GM12878 (cell line): ENCODE data around the gene SETBP1. TPM values are rescaled to one million over a fixed set of nuclear protein-coding genes. Genes with fewer than 3 reads are reported as not detected.

Experiments
- ATAC-seq: fragments of 200-7000 bp; cut with Tn5 transposase; 3 replicates; pipeline ENCODE4 v1.9.1; 2020; ENCODE audit warnings: mild to moderate bottlenecking, moderate library complexity
- BruUV-seq: library from RNA; stranded (reverse); fragments of 400-500 nt; replicated peaks from 2 replicates; lab custom pipeline; 2021; lab: Mats Ljungman, UMichigan
- CTCF ChIA-PET: fragments of 300-600 bp; sonication (Branson Sonifier 250); formaldehyde crosslinking; extraction: SDS; loops from one replicate; lab custom pipeline; 2021; ENCODE audit warnings: inconsistent platforms; lab: Yijun Ruan, JAX
- POLR2A ChIA-PET: fragments of 350-600 bp; formaldehyde crosslinking; extraction: SDS; loops from one replicate; lab custom pipeline; 2021; ENCODE audit warnings: inconsistent platforms; lab: Charles Lee
- RAD21 ChIA-PET: fragments of 300-600 bp; sonication (Branson Sonifier 250); formaldehyde crosslinking; loops from one replicate; lab custom pipeline; 2023; ENCODE audit warnings: antibody characterized with exemption; ENCODE audit not compliant: unreplicated experiment; lab: Charles Lee
- SMC1A ChIA-PET: fragments of 300-600 bp; sonication (Branson Sonifier 250); formaldehyde crosslinking; loops from one replicate; lab custom pipeline; 2023; ENCODE audit not compliant: unreplicated experiment, uncharacterized antibody; lab: Charles Lee
- DNase-seq: peaks from one replicate; pipeline ENCODE4 v3.0.0-alpha.2; 2011; ENCODE audit warnings: low read depth, low spot score
- FAIRE-seq: peaks from 3 replicates; lab custom pipeline; 2011; peaks lifted over from hg19 to GRCh38; lab: Jason Lieb, UNC
- H2AFZ ChIP-seq: 2 replicates; pipeline ENCODE4 v1.6.0; 2011; ENCODE audit warnings: low read depth, low read length, control low read depth; ENCODE audit not compliant: control insufficient read depth
- H3K27ac ChIP-seq: 2 replicates; pipeline ENCODE4 v1.5.1; 2011; ENCODE audit warnings: control low read depth; ENCODE audit not compliant: control insufficient read depth, insufficient read depth
- H3K27me3 ChIP-seq, 2 experiments: replicated peaks in 1 of 2; 2 replicates each; pipeline versions ENCODE4 v1.6.0 to v1.6.1; 2011; ENCODE audit warnings: low read length in 1 of 2; ENCODE audit not compliant: control insufficient read depth in 2 of 2, insufficient read depth in 2 of 2
- H3K36me3 ChIP-seq, 2 experiments: 2 replicates each; pipeline ENCODE4 v1.5.1; 2011; ENCODE audit warnings: low read length in 1 of 2; ENCODE audit not compliant: control insufficient read depth in 2 of 2, insufficient read depth in 2 of 2
- H3K4me1 ChIP-seq: 2 replicates; pipeline ENCODE4 v1.6.1; 2011; ENCODE audit warnings: mild to moderate bottlenecking, low read length, moderate library complexity, mixed read lengths; ENCODE audit not compliant: control insufficient read depth, insufficient read depth
- H3K4me2 ChIP-seq: 2 replicates; pipeline ENCODE4 v1.6.0; 2011; ENCODE audit warnings: control low read depth; ENCODE audit not compliant: control insufficient read depth, insufficient read depth
- H3K4me3 ChIP-seq: fragments of 200-600 bp; sonication (generic); 2 replicates; pipeline ENCODE4 v1.5.1; 2016
- H3K79me2 ChIP-seq: 2 replicates; pipeline ENCODE4 v1.6.0; 2011; ENCODE audit warnings: low read length; ENCODE audit not compliant: control insufficient read depth, insufficient read depth
- H3K9ac ChIP-seq: 2 replicates; pipeline ENCODE4 v1.8.0; 2011; ENCODE audit warnings: low read length, control low read depth, mixed read lengths; ENCODE audit not compliant: control insufficient read depth, insufficient read depth
- H3K9me3 ChIP-seq: replicated peaks from 3 replicates; pipeline ENCODE4 v1.5.1; 2011; ENCODE audit warnings: mild to moderate bottlenecking, low read length; ENCODE audit not compliant: control insufficient read depth, insufficient read depth
- H4K20me1 ChIP-seq: 2 replicates; pipeline ENCODE4 v1.6.0; 2011; ENCODE audit not compliant: control insufficient read depth, insufficient read depth
- BMI1 ChIP-seq: fragments of 450-650 bp; IDR thresholded peaks from 2 replicates; pipeline ENCODE4 v1.6.1; 2016; ENCODE audit warnings: mild to moderate bottlenecking, moderate library complexity, borderline replicate concordance
- ELK1 ChIP-seq: IDR thresholded peaks from 2 replicates; pipeline ENCODE4 v1.6.1; 2012; ENCODE audit warnings: low read depth, low read length, improper control_type of control experiment
- EZH2 ChIP-seq: IDR thresholded peaks from 2 replicates; pipeline ENCODE4 v1.6.1; 2012; ENCODE audit warnings: low read depth, mild to moderate bottlenecking, control low read depth, inconsistent platforms, low read length, borderline replicate concordance; ENCODE audit not compliant: control insufficient read depth
- IRF5 ChIP-seq: fragments of 450-650 bp; IDR thresholded peaks from 2 replicates; pipeline ENCODE4 v1.6.1; 2017; ENCODE audit warnings: borderline replicate concordance
- SMAD5 ChIP-seq: IDR thresholded peaks from 2 replicates; pipeline ENCODE4 v1.6.1; 2016; ENCODE audit warnings: antibody characterized with exemption, low read depth
- WGBS: methylation state at CpG from one replicate; pipeline ENCODE4 v1.1.6; 2016; ENCODE audit warnings: low lambda C conversion rate; ENCODE audit not compliant: insufficient replicate concordance, insufficient coverage; ENCODE audit errors: missing lambda C conversion rate; 5-methylcytosine and 5-hydroxymethylcytosine counted together
- in situ Hi-C: fragments of 300-500 bp; cut with MboI; formaldehyde crosslinking; loops from 9 replicates; pipeline ENCODE4 v1.14.3; 2018; ENCODE audit warnings: mixed read lengths
- intact Hi-C: fragments of 100-400 bp; cut with micrococcal nuclease; formaldehyde crosslinking; loops from one replicate; pipeline ENCODE4 v1.14.2; 2022; ENCODE audit not compliant: unreplicated experiment
- polyA plus RNA-seq, 11 experiments: library from polyadenylated mRNA; depleted of rRNA in 4 of 11; unstranded in 6 of 11; stranded (reverse) in 5 of 11; fragments of >200 nt; fragmentation: Nextera tagmentation in 4 of 11; fragmentation: Illumina TruSeq in 1 of 11; extraction: Ambion mirVana in 4 of 11; extraction: Trizol in 1 of 11; gene quantifications; 1 replicate in 1 of 11; 2 replicates in 10 of 11; pipeline versions ENCODE4 v1.2.1 to v1.2.3, GENCODE V29; 2011 to 2016; ENCODE audit warnings: inconsistent platforms in 2 of 11, missing spikeins in 2 of 11, low read depth in 1 of 11
- total RNA-seq, 4 experiments: library from RNA; depleted of rRNA in 3 of 4; stranded (reverse); fragments of >200 nt in 3 of 4; fragmentation: Illumina TruSeq in 1 of 4; extraction: Trizol in 1 of 4; gene quantifications; 2 replicates each; pipeline versions ENCODE4 v1.2.1 to v1.2.3, GENCODE V29; 2013 to 2021

The SETBP1 gene
- total and polyA plus RNA-seq, 10 of the 15 experiments (the other 5 are each of a cell fraction or from before 2014, with no cell fraction given), result 0.99 to 29.7 (median 8.3) TPM

- FAIRE-seq, result no peak
- Histone ChIP-seq H3K79me2 (no peaks in the 10 kb centered on the region), H3K36me3 (no peaks in the 10 kb centered on the region; a peak in 2 of 4 replicates), H3K4me3 (no peak overlapping the region), H3K27ac (no peak overlapping the region), H3K4me1 (peaks cover 16% of the 10 kb centered on the region; the same call in 1 of the 2 replicates), H3K9me3 (no peaks in the 10 kb centered on the region), H4K20me1 (no peaks in the 10 kb centered on the region), H2AFZ (no peak overlapping the region), H3K4me2 (no peak overlapping the region), H3K27me3 (no peaks in the 10 kb centered on the region), H3K9ac (no peak overlapping the region)
- BruUV-seq, result no TSS peak
- in situ Hi-C loops (no loop called here), intact Hi-C loops (no loop called here)
- CTCF ChIA-PET, result interaction anchor here (1.0 to 1.1 kb wide), 2 partner anchors 15 to 57 kb away, joined by 3 read pairs; no protein-coding TSS in a partner anchor
- RAD21 ChIA-PET, result interaction anchor here (1.0 to 1.6 kb wide), 2 partner anchors 16 to 23 kb away, joined by 4 read pairs; no protein-coding TSS in a partner anchor
- TF ChIP-seq ELK1, result no peak
- no peak for TF ChIP-seq BMI1
- TF ChIP-seq IRF5, result no peak
- TF ChIP-seq SMAD5, result no peak
- TF ChIP-seq EZH2, result no peak
- DNase-seq, result no peak
- no peak for ATAC-seq
- 92% methylated on average over 5 of the region's 5 CpGs for WGBS
- POLR2A ChIA-PET, result no interaction called here
- SMC1A ChIA-PET, result interaction anchor here (2.8 kb wide), 1 partner anchor 14 kb away, joined by 10 read pairs; no protein-coding TSS in a partner anchor
These were observed 101.9 kb downstream of the SETBP1 start for GRCh38 chr18:44782617-44783016.
